IMR-90 (cell line): ENCODE data around the gene ATP10A. TPM values are rescaled to one million over a fixed set of nuclear protein-coding genes. Genes with fewer than 3 reads are reported as not detected.

Source experiments
- ATAC-seq: fragments of 200-7000 bp; cut with Tn5 transposase; 2 replicates; pipeline ENCODE4 v1.9.1; 2020; ENCODE audit warnings: low read depth, mild to moderate bottlenecking, moderate library complexity
- Bru-seq: library from RNA; stranded (reverse); fragments of 400-500 nt; gene quantifications from one replicate; lab custom pipeline; 2021; lab: Mats Ljungman, UMichigan
- BruChase-seq, 2 experiments: library from RNA; stranded (reverse); fragments of 400-500 nt; gene quantifications; one replicate each; lab custom pipeline; 2021; lab: Mats Ljungman, UMichigan
- BruUV-seq: library from RNA; stranded (reverse); fragments of 400-500 nt; replicated peaks from 2 replicates; lab custom pipeline; 2021; lab: Mats Ljungman, UMichigan
- CTCF ChIA-PET: fragments of 300-600 bp; formaldehyde crosslinking; extraction: SDS; loops from one replicate; lab custom pipeline; 2021; ENCODE audit warnings: antibody characterized with exemption; lab: Yijun Ruan, JAX
- POLR2A ChIA-PET: fragments of 300-600 bp; sonication (Branson Sonifier 250); formaldehyde crosslinking; loops from one replicate; lab custom pipeline; 2022; ENCODE audit warnings: antibody characterized with exemption; ENCODE audit not compliant: unreplicated experiment; lab: Charles Lee
- DNase-seq: peaks from one replicate; pipeline ENCODE4 v3.0.0; 2013
- H2AFZ ChIP-seq: replicated peaks from 2 replicates; pipeline ENCODE3; 2013; ENCODE audit warnings: low read length, mild to moderate bottlenecking; ENCODE audit not compliant: poor library complexity
- H2AK5ac ChIP-seq: 2 replicates; pipeline ENCODE4 v1.6.1; 2013; ENCODE audit warnings: low read depth, low read length, inconsistent platforms
- H2AK9ac ChIP-seq: replicated peaks from 2 replicates; pipeline ENCODE3; 2013; ENCODE audit warnings: mild to moderate bottlenecking, low read depth, low read length, moderate library complexity; ENCODE audit not compliant: poor library complexity
- H2BK120ac ChIP-seq: 2 replicates; pipeline ENCODE4 v1.6.1; 2013; ENCODE audit warnings: low read depth, low read length, inconsistent platforms
- H2BK15ac ChIP-seq: 3 replicates; pipeline ENCODE4 v1.6.1; 2013; ENCODE audit warnings: low read depth, low read length, inconsistent platforms
- H2BK20ac ChIP-seq: 2 replicates; pipeline ENCODE4 v1.6.1; 2013; ENCODE audit warnings: low read depth, mild to moderate bottlenecking, inconsistent platforms, low read length, moderate library complexity
- H2BK5ac ChIP-seq: 2 replicates; pipeline ENCODE4 v1.6.1; 2013; ENCODE audit warnings: mild to moderate bottlenecking, low read depth, low read length, inconsistent platforms; ENCODE audit not compliant: poor library complexity, severe bottlenecking
- H3K14ac ChIP-seq: replicated peaks from 2 replicates; pipeline ENCODE4 v1.6.1; 2013; ENCODE audit warnings: low read depth, low read length, inconsistent platforms
- H3K18ac ChIP-seq: 2 replicates; pipeline ENCODE4 v1.6.1; 2013; ENCODE audit warnings: low read depth, low read length, control low read depth
- H3K23ac ChIP-seq: 2 replicates; pipeline ENCODE4 v1.6.1; 2013; ENCODE audit warnings: low read depth, low read length, inconsistent platforms
- H3K27ac ChIP-seq: 2 replicates; pipeline ENCODE4 v1.5.1; 2013; ENCODE audit warnings: mild to moderate bottlenecking, control low read depth, low read length; ENCODE audit not compliant: insufficient read depth
- H3K27me3 ChIP-seq: 2 replicates; pipeline ENCODE4 v1.6.1; 2013; ENCODE audit warnings: low read length; ENCODE audit not compliant: control insufficient read depth, insufficient read depth
- H3K36me3 ChIP-seq: 2 replicates; pipeline ENCODE4 v1.6.1; 2013; ENCODE audit warnings: low read length, mixed read lengths; ENCODE audit not compliant: control insufficient read depth, insufficient read depth
- H3K4ac ChIP-seq: 2 replicates; pipeline ENCODE4 v1.6.1; 2013; ENCODE audit warnings: low read depth, low read length, inconsistent platforms
- H3K4me1 ChIP-seq: 2 replicates; pipeline ENCODE4 v1.6.1; 2013; ENCODE audit warnings: low read length, mixed read lengths; ENCODE audit not compliant: control insufficient read depth, insufficient read depth
- H3K4me2 ChIP-seq: 2 replicates; pipeline ENCODE4 v1.6.1; 2013; ENCODE audit warnings: low read depth, mild to moderate bottlenecking, control low read depth, low read length, moderate library complexity
- H3K4me3 ChIP-seq: 2 replicates; pipeline ENCODE4 v1.5.1; 2013; ENCODE audit warnings: low read depth, mild to moderate bottlenecking, control low read depth, low read length, moderate library complexity; ENCODE audit not compliant: insufficient read depth
- H3K56ac ChIP-seq: 2 replicates; pipeline ENCODE4 v1.6.1; 2013; ENCODE audit warnings: low read length, inconsistent platforms; ENCODE audit not compliant: insufficient read depth; ENCODE audit errors: extremely low read depth
- H3K79me1 ChIP-seq, 2 experiments: 2 replicates each; pipeline ENCODE4 v1.6.1; 2013; ENCODE audit warnings: low read length in 2 of 2, inconsistent platforms in 1 of 2, low read depth in 1 of 2
- H3K9ac ChIP-seq: 2 replicates; pipeline ENCODE4 v1.6.1; 2013; ENCODE audit warnings: low read depth, low read length, control low read depth
- H3K9me1 ChIP-seq: 2 replicates; pipeline ENCODE4 v1.6.1; 2013; ENCODE audit warnings: low read length, inconsistent platforms; ENCODE audit not compliant: insufficient read depth
- H3K9me3 ChIP-seq: 2 replicates; pipeline ENCODE4 v1.6.1; 2013; ENCODE audit warnings: low read length; ENCODE audit not compliant: control insufficient read depth, insufficient read depth
- H4K20me1 ChIP-seq: 2 replicates; pipeline ENCODE4 v1.6.1; 2013; ENCODE audit warnings: low read length, inconsistent platforms; ENCODE audit not compliant: insufficient read depth
- H4K5ac ChIP-seq: 2 replicates; pipeline ENCODE4 v1.6.1; 2013; ENCODE audit warnings: mild to moderate bottlenecking, low read depth, low read length, control low read depth
- H4K8ac ChIP-seq, 2 experiments: 2 replicates each; pipeline ENCODE4 v1.6.1; 2013; ENCODE audit warnings: low read depth in 2 of 2, low read length in 2 of 2, control low read depth in 1 of 2, inconsistent platforms in 1 of 2
- H4K91ac ChIP-seq: 2 replicates; pipeline ENCODE4 v1.6.1; 2013; ENCODE audit warnings: low read depth, low read length, inconsistent platforms; ENCODE audit not compliant: insufficient read depth
- NFE2L2 ChIP-seq: fragments of 150-350 bp; IDR thresholded peaks from 2 replicates; pipeline ENCODE4 v1.6.1; 2016; ENCODE audit warnings: low read depth, mild to moderate bottlenecking, low read length
- RAD21 ChIP-seq: IDR thresholded peaks from 2 replicates; pipeline ENCODE4 v1.6.1; 2012; ENCODE audit warnings: low read length, improper control_type of control experiment
- WGBS, 2 experiments: methylation state at CpG; one replicate each; pipeline versions ENCODE4 v1.1.5 to v1.1.7; 2013; ENCODE audit warnings: missing lambda C conversion rate in 2 of 2; ENCODE audit not compliant: insufficient read length in 1 of 2; ENCODE audit errors: extremely low coverage in 2 of 2; 5-methylcytosine and 5-hydroxymethylcytosine counted together
- dilution Hi-C: fragments of 300-500 bp; cut with HindIII; formaldehyde crosslinking; loops from one replicate; pipeline ENCODE4 v1.14.3; 2018; ENCODE audit warnings: low sequenced_read_pairs; ENCODE audit not compliant: unreplicated experiment
- in situ Hi-C: fragments of 300-500 bp; cut with MboI; formaldehyde crosslinking; loops from 3 replicates; pipeline ENCODE4 v1.14.3; 2019; ENCODE audit warnings: low sequenced_read_pairs, inconsistent platforms, mixed read lengths
- intact Hi-C: fragments of 100-400 bp; cut with micrococcal nuclease; formaldehyde crosslinking; loops from 2 replicates; pipeline ENCODE4 v1.10.0; 2022
- long read RNA-seq: library from polyadenylated mRNA; unstranded; transcript quantifications from one replicate; pipeline ENCODE4 v2.0.0, GENCODE V29; 2021; ENCODE audit not compliant: unreplicated experiment
- polyA plus RNA-seq, 3 experiments: library from polyadenylated mRNA; depleted of rRNA; stranded (reverse); fragments of >200 nt; gene quantifications; 2 replicates each; pipeline ENCODE4 v1.2.3, GENCODE V29; 2012; ENCODE audit warnings: low replicate concordance in 1 of 3
- total RNA-seq: library from RNA; depleted of rRNA; stranded (reverse); fragments of >200 nt; gene quantifications from 2 replicates; pipeline ENCODE4 v1.2.3, GENCODE V29; 2012; rRNA removed

The ATP10A gene
- total RNA-seq, result 12.8 and 13.8 TPM in 2 replicates
- polyA plus RNA-seq (2012; rRNA removed), result 16.0 and 16.9 TPM in 2 replicates
- polyA plus RNA-seq (2012; cell fraction: cytosol; rRNA removed), result 8.3 and 9.4 TPM in 2 replicates
- 23.5 and 28.3 TPM in 2 replicates for polyA plus RNA-seq (2012; cell fraction: nucleus; rRNA removed; ENCODE audit: low replicate concordance)
- percentile 69 among the genes with signal in this experiment for Bru-seq, nascent RNA
- BruChase-seq, experiment 1, labeled RNA remaining after a 6-hour chase, result percentile 56 among the genes with signal in this experiment
- BruChase-seq, experiment 2, labeled RNA remaining after a 2-hour chase, result percentile 72 among the genes with signal in this experiment
- long read RNA-seq, full-length matches to known transcripts, result 7 of 25 reads
- long read RNA-seq, partial matches to known transcripts, result 9 of 25 reads
- long read RNA-seq, other reads (novel, unspliced or antisense), result 9 of 25 reads

GRCh38 chr15:25863111-25863967 lies at the start of gene ATP10A:
ATP10A (minus strand) TSS chr15:25863327; CDS start chr15:25863096, 231 bp downstream.
- Histone ChIP-seq H3K14ac (peak within 1 kb of the TSS; percentile 87), H3K9me1 (peaks cover 23% of the 10 kb centered on the region), H3K27me3 (no peaks in the 10 kb centered on the region), H3K36me3 (no peaks in the 10 kb centered on the region), H3K9ac (peak within 1 kb of the TSS; percentile 78), H4K5ac (peak within 1 kb of the TSS; percentile 13), H3K56ac (peak within 1 kb of the TSS; percentile 89), H2BK20ac (peak within 1 kb of the TSS; percentile 73), H3K4me2 (peak within 1 kb of the TSS; percentile 95), H2AFZ (peak within 1 kb of the TSS; percentile 88), H2BK15ac (peak within 1 kb of the TSS; percentile 85; the same call in 1 of the 3 replicates), H3K9me3 (no peaks in the 10 kb centered on the region), H2BK120ac (peak within 1 kb of the TSS; percentile 87), H4K8ac (peak within 1 kb of the TSS; percentile 88 to 99; a peak in 3 of 4 replicates), H2AK5ac (peak within 1 kb of the TSS; percentile 59), H4K91ac (peak within 1 kb of the TSS; percentile 68), H4K20me1 (peaks cover 7% of the 10 kb centered on the region; the same call in 1 of the 2 replicates), H3K23ac (peak within 1 kb of the TSS; percentile 94), H3K4me1 (peaks cover 22% of the 10 kb centered on the region), H3K4me3 (peak within 1 kb of the TSS; percentile 84), H3K79me1 (peaks cover 17 to 59% of the 10 kb centered on the region in 2 experiments; a peak in 3 of 4 replicates), H3K27ac (peak within 1 kb of the TSS; percentile 63), H2BK5ac (peak within 1 kb of the TSS; percentile 67), H3K4ac (peak within 1 kb of the TSS; percentile 91), H2AK9ac (peak within 1 kb of the TSS; percentile 91), H3K18ac (peak within 1 kb of the TSS; percentile 32)
- WGBS, 2 experiments, result 2% methylated on average over 51 of the region's 85 CpGs; no CpG with 5 or more reads in 1 of the 2 experiments
- ChIA-PET CTCF (interaction anchor here (1.1 kb wide), 1 partner anchor 22 kb away, joined by 3 read pairs; no protein-coding TSS in a partner anchor), POLR2A (interaction anchor here (0.5 kb wide), 1 partner anchor 1541 kb away, joined by 3 read pairs; no protein-coding TSS in a partner anchor)
- DNase-seq, result peak; percentile 71
- in situ Hi-C loops (no loop called here), intact Hi-C loops (loop anchor here (5.0 kb wide), 3 partner anchors 69 to 171 kb away; no protein-coding TSS in a partner anchor), dilution Hi-C loops (no loop called here)
- no TSS peak for BruUV-seq
- ATAC-seq, result peak; percentile 63
- TF ChIP-seq NFE2L2 (no peak), RAD21 (peak; percentile 2; the same call in 1 of the 2 replicates)
